Nephron (organoid): Measurements from ENCODE around the gene ZIC5.
"Not testable (repeated sequence)": the region's sequence is repeated elsewhere in the genome, so short reads cannot be mapped to it uniquely, and the experiment has no call there.

Source experiments
- H3K27ac Mint-ChIP-seq, 3 experiments: 2 replicates each; pipeline ENCODE4 v1.8.0; 2020; ENCODE audit warnings: mixed read lengths in 3 of 3, mild to moderate bottlenecking in 2 of 3, moderate library complexity in 1 of 3
- H3K27me3 Mint-ChIP-seq: 2 replicates; pipeline ENCODE4 v1.8.0; 2021; ENCODE audit warnings: low read depth, mild to moderate bottlenecking, moderate library complexity, mixed read lengths
- H3K36me3 Mint-ChIP-seq: 2 replicates; pipeline ENCODE4 v1.8.0; 2020; ENCODE audit warnings: low read depth, mixed read lengths
- H3K4me1 Mint-ChIP-seq: 2 replicates; pipeline ENCODE4 v1.8.0; 2020; ENCODE audit warnings: mixed read lengths
- H3K4me3 Mint-ChIP-seq, 3 experiments: 2 replicates each; pipeline ENCODE4 v1.8.0; 2020; ENCODE audit warnings: mild to moderate bottlenecking in 3 of 3, mixed read lengths in 3 of 3, moderate library complexity in 2 of 3
- H3K9me3 Mint-ChIP-seq: 2 replicates; pipeline ENCODE4 v1.8.0; 2020; ENCODE audit warnings: mixed read lengths
- CTCF ChIP-seq, 3 experiments: fragments of 200-600 bp; sonication (generic); IDR thresholded peaks; one replicate each; pipeline ENCODE4 v1.5.0; 2021; ENCODE audit warnings: antibody characterized with exemption in 3 of 3; ENCODE audit not compliant: unreplicated experiment in 3 of 3

Gene ZIC5

GRCh38 chr13:99947666-99948065 is 23.9 kb downstream of the ZIC5 start:
- no peak overlapping the region for H3K27ac Mint-ChIP-seq
- no peak for TF ChIP-seq CTCF (IDR thresholded peaks at IDR 0.05; ENCODE audit: unreplicated experiment in 3 of 3)
- peaks cover 46% of the 10 kb centered on the region for H3K27me3 Mint-ChIP-seq
- no peaks in the 10 kb centered on the region for H3K9me3 Mint-ChIP-seq
- H3K36me3 Mint-ChIP-seq: no peaks in the 10 kb centered on the region
- H3K4me1 Mint-ChIP-seq: peaks cover 28% of the 10 kb centered on the region
- H3K4me3 Mint-ChIP-seq: no peak overlapping the region

DNA sequence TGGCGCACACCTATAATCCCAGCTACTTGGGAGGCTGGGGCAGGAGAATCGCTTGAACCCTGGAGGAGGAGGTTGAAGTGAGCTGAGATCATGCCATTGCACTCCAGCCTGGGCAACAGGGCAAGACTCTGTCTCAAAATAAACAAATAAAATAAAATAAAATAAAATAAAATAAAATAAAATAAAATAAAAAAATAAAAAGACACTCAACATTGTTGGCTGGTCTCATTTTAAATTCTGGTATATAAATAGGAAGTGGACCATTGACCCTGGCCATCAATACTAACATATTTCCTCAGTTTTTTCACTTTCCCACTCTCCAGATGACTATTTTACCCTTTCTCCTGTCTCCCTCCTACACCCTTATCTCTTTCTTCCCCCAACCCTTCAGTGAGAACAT is 26.1 kb downstream of the ZIC5 start:
- H3K36me3 Mint-ChIP-seq, H3K27ac Mint-ChIP-seq, H3K9me3 Mint-ChIP-seq, H3K4me3 Mint-ChIP-seq: not testable (repeated sequence)
- H3K4me1 Mint-ChIP-seq: peaks cover 18% of the 10 kb centered on the region
- H3K27me3 Mint-ChIP-seq: peaks cover 31% of the 10 kb centered on the region

- no peaks in the 10 kb centered on the region for H3K36me3 Mint-ChIP-seq
- no peak overlapping the region for H3K27ac Mint-ChIP-seq
- no peaks in the 10 kb centered on the region for H3K9me3 Mint-ChIP-seq
- no peak for TF ChIP-seq CTCF (IDR thresholded peaks at IDR 0.05; ENCODE audit: unreplicated experiment in 3 of 3)
- H3K4me1 Mint-ChIP-seq: peaks cover 9% of the 10 kb centered on the region
- peaks cover 27% of the 10 kb centered on the region for H3K27me3 Mint-ChIP-seq
- no peak overlapping the region for H3K4me3 Mint-ChIP-seq
Measured at GRCh38 chr13:99944606-99945005, 27.0 kb downstream of the ZIC5 start.

GRCh38 chr13:99944102-99944501 is 27.5 kb downstream of the ZIC5 start:
- Mint-ChIP-seq H3K27me3 (peaks cover 30% of the 10 kb centered on the region), H3K9me3 (no peaks in the 10 kb centered on the region), H3K4me3 (no peak overlapping the region), H3K4me1 (peaks cover 4% of the 10 kb centered on the region), H3K27ac (no peak overlapping the region), H3K36me3 (no peaks in the 10 kb centered on the region)
- no peak for TF ChIP-seq CTCF (IDR thresholded peaks at IDR 0.05; ENCODE audit: unreplicated experiment in 3 of 3)

GRCh38 chr13:99941911-99942310 is 29.7 kb downstream of the ZIC5 start:
- no peaks in the 10 kb centered on the region for H3K9me3 Mint-ChIP-seq

GRCh38 chr13:99941086-99941485 is 30.5 kb downstream of the ZIC5 start:
- TF ChIP-seq CTCF (IDR thresholded peaks at IDR 0.05; ENCODE audit: unreplicated experiment in 3 of 3): no peak
- Mint-ChIP-seq H3K4me1 (no peaks in the 10 kb centered on the region), H3K27ac (no peak overlapping the region), H3K4me3 (no peak overlapping the region), H3K36me3 (no peaks in the 10 kb centered on the region), H3K9me3 (no peaks in the 10 kb centered on the region), H3K27me3 (peaks cover 20% of the 10 kb centered on the region)

More at GRCh38 chr13:99941911-99942310, 29.7 kb downstream of the ZIC5 start:
- Mint-ChIP-seq H3K36me3 (no peaks in the 10 kb centered on the region), H3K27ac (no peak overlapping the region), H3K4me1 (no peaks in the 10 kb centered on the region), H3K4me3 (no peak overlapping the region), H3K27me3 (peaks cover 21% of the 10 kb centered on the region)
- TF ChIP-seq CTCF (IDR thresholded peaks at IDR 0.05; ENCODE audit: unreplicated experiment in 3 of 3): no peak
